Measurements from ENCODE around the gene MX1. TPM values are rescaled to one million over a fixed set of nuclear protein-coding genes. Genes with fewer than 3 reads are reported as not detected.

The MX1 gene
- total RNA-seq, 4 donors from 2014 or later = 8.5 to 87.3 (median 44.8) TPM

DNA sequence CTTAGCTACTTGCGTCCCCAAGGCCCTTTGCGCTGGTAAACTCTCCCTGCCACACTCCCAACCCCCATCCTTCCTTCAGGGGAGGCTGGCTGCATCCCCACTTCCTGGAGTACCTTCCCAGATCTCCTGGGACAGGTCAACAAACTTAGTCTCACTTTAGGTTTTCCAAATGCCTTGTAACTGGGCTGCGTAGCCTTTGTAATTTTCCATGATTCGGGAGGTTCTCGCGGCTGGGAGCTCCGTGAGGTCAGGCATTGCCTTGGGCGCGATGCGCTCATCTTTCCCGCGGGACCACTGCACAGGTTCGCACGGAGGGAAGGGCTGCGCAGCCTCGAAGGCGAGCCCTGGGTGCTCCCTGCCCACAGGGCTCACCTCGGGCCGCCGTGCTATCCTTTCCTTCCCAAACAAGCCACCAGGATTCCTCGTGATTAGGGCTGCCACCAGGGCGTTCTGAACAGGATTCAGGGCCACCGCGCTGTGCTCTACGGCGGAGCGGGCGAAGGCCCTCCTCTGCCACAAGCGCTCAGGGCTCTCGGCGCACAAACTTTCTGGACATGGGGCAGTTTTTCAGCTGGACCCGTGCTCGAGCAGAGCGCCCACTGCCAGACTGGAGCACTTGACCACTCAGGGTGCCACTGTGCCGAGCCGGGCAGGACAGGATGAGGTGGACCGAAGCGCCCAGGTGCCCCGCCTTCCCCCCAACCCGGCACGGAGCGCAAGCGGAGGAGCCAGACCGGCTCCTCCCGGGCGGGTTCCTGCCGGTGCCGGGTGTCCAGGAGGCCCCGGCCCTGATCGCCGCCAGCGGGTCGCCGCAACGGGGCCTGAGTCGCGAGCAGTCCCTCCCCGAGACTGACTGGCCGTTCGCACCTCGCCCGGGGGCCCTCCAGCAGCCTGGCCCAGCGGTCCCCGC, 80.8 kb downstream of the MX1 start:
- TF ChIP-seq, protein P1, sequence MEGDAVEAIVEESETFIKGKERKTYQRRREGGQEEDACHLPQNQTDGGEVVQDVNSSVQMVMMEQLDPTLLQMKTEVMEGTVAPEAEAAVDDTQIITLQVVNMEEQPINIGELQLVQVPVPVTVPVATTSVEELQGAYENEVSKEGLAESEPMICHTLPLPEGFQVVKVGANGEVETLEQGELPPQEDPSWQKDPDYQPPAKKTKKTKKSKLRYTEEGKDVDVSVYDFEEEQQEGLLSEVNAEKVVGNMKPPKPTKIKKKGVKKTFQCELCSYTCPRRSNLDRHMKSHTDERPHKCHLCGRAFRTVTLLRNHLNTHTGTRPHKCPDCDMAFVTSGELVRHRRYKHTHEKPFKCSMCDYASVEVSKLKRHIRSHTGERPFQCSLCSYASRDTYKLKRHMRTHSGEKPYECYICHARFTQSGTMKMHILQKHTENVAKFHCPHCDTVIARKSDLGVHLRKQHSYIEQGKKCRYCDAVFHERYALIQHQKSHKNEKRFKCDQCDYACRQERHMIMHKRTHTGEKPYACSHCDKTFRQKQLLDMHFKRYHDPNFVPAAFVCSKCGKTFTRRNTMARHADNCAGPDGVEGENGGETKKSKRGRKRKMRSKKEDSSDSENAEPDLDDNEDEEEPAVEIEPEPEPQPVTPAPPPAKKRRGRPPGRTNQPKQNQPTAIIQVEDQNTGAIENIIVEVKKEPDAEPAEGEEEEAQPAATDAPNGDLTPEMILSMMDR (IDR thresholded peaks at IDR 0.05) = no peak

DNA sequence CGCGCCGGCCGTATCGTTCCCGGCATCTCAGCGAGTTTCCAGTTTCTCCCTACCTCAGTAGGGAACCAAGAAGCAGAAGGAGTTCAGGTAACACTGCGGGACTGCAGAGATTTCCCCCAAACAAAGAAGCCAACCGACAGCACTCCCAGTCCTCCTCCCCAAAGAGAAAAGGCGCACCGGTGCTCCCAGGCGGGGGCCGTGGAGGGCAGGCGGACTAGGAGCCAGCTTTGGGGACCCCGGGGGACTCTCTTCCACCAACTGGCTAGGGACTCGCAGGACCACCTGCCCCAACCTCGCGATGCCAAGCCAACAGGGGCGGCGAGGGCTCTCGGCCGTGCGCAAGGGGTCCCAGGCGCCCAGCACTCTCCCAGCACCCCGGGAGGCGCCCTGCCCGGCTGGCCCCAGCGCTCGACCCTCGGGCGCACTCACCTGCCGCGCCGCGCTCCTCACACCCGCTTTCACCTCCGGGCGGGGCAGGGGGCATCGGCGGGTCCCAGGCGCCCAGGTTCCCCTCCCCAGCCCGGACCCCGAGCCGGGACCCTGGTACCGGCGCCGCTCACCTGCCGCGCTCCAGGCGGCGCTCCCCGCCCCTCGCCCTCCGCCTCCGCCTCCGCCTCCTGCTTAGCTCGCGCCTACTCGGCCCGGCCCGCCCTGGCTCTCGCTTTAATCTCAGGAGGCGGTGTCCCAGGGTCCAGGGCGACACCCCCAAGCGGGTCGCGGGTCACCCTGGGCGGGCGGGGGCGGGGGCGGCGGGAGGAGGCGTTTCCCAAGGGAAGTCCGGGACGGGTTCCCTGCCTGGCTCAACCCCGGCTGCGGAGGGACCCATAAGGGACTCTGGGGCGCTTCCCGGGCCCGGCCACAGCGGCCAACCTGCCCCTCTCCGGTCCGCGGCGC, 81.7 kb downstream of the MX1 start, which contains the start of gene TMPRSS2:
TMPRSS2 (minus strand) TSS at position 638 of the 894 bp plus-strand sequence. CDS start 10,025 bp downstream, outside the sequence.
- ATAC-seq (ENCODE audit: low FRiP score) = no peak
- TF ChIP-seq, protein P1 (IDR thresholded peaks at IDR 0.05) = no peak
- no peak for DNase-seq (ENCODE audit: low spot score)

More for the DNA sequence above, 80.8 kb downstream of the MX1 start:
- ATAC-seq (ENCODE audit: low FRiP score) (no peak), DNase-seq (ENCODE audit: low spot score) (no peak)

DNA sequence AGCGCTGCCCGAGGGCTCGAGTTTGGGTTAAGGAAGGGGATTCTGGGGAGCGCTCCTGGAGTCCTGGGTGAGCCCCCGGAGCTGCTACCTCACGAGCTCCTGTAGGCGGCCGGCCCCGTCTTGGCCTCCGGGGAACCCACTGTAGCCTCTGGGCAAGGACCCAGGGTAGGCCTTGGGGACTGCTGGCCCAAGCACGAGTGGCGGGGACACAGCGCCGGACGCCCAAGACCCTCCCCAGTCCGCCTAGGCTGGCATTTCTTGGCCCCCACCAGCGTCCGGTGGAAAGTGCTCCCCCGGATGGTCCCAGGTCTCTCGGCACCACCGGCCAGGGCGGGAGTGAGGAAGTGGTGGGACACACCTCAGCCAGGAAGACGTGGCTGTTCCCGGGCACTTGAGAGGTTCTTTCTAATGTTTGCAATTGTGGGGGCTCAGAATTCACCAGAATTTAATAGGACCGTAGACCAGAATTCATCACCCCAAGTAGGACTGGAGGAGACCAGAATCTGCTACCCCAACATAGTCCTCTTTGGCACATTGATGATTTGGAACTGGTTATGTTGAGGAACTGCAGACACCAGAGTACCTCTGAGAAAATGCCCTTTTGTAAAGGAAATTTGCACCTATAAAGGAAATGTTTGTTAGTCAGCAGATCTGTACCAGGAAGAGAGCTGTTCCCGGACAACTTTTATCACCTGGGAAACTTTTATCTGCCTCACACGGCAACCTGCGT, 82.5 kb downstream of the MX1 start:
- no peak for DNase-seq (ENCODE audit: low spot score)
- ATAC-seq (ENCODE audit: low FRiP score) = no peak
- TF ChIP-seq, protein P1 (IDR thresholded peaks at IDR 0.05) = no peak

Other genes with a start within 250 kb of the MX1 start
- 1 to 10 TPM in 2 of 4 donors, under 1 TPM in 1, not detected in 1; 0.72 to 1.8 (median 1.2) TPM for gene FAM3B, start 109.4 kb upstream of the MX1 start, total RNA-seq
- gene MX2, start 64.2 kb upstream of the MX1 start, total RNA-seq = 10 to 100 TPM; 11.9 to 39.6 (median 28.7) TPM
- not detected for gene TMPRSS2, start 81.9 kb downstream of the MX1 start, total RNA-seq

Data from omental fat pad (tissue), 4 donors.